UCSD-AML1 (cell line): ENCODE data around the gene LIN52.

ENCODE experiments used
- DNase-seq: peaks from one replicate; lab custom pipeline; 2025; ENCODE audit not compliant: unreplicated experiment; lab: John Stamatoyannopoulos, UW

The LIN52 gene

GRCh38 chr14:74084277-74085046, at the start of gene LIN52, which contains the start of gene ALDH6A1:
LIN52 (plus strand) TSS chr14:74084956; CDS start chr14:74084975, 19 bp downstream.
ALDH6A1 (minus strand) TSS chr14:74084453; CDS start chr14:74084394, 59 bp downstream.
- peak; percentile 99 for DNase-seq

- DNase-seq = no peak
These were observed 49.2 kb upstream of the LIN52 start for GRCh38 chr14:74035556-74035955.

- no peak for DNase-seq
These were observed 46.5 kb upstream of the LIN52 start for GRCh38 chr14:74038020-74038859.

GRCh38 chr14:74042296-74042695, 42.5 kb upstream of the LIN52 start:
- no peak for DNase-seq

GRCh38 chr14:74045522-74045921, 39.2 kb upstream of the LIN52 start:
- DNase-seq = no peak

- DNase-seq = peak; percentile 44
These were observed 36.5 kb upstream of the LIN52 start for GRCh38 chr14:74048281-74048680.

- no peak for DNase-seq
These were observed 34.8 kb upstream of the LIN52 start for GRCh38 chr14:74049876-74050495.

GRCh38 chr14:74062809-74063150, 22.0 kb upstream of the LIN52 start:
- DNase-seq = no peak

GRCh38 chr14:74064426-74064825, 20.3 kb upstream of the LIN52 start:
- no peak for DNase-seq

- DNase-seq = no peak
These were observed 19.9 kb upstream of the LIN52 start for GRCh38 chr14:74064883-74065282.

GRCh38 chr14:74065746-74066575, 18.8 kb upstream of the LIN52 start:
- DNase-seq = no peak

- no peak for DNase-seq
These were observed 7.4 kb upstream of the LIN52 start for GRCh38 chr14:74077401-74077800.

GRCh38 chr14:74080820-74081460, 3.8 kb upstream of the LIN52 start:
- DNase-seq = no peak

- no peak for DNase-seq
These were observed 3.3 kb upstream of the LIN52 start for GRCh38 chr14:74081491-74081890.

GRCh38 chr14:74083161-74083560, 1.6 kb upstream of the LIN52 start:
- no peak for DNase-seq

- DNase-seq = no peak
These were observed 926 bp upstream of the LIN52 start for GRCh38 chr14:74083784-74084276.

GRCh38 chr14:74085047-74085637, 386 bp downstream of the LIN52 start:
- DNase-seq = peak; percentile 54

GRCh38 chr14:74085828-74086227, 1.1 kb downstream of the LIN52 start:
- no peak for DNase-seq

- DNase-seq = no peak
These were observed 4.7 kb downstream of the LIN52 start for GRCh38 chr14:74089251-74090020.
